ENCODE data around the gene INSIG1.

The INSIG1 gene

GRCh38 chr7:155297517-155298287 is at the start of gene INSIG1:
Gene INSIG1, plus strand, starts transcription at chr7:155297878. Its CDS starts 408 bp downstream, at chr7:155298286.
- DNase-seq: peak; percentile 92

DNA sequence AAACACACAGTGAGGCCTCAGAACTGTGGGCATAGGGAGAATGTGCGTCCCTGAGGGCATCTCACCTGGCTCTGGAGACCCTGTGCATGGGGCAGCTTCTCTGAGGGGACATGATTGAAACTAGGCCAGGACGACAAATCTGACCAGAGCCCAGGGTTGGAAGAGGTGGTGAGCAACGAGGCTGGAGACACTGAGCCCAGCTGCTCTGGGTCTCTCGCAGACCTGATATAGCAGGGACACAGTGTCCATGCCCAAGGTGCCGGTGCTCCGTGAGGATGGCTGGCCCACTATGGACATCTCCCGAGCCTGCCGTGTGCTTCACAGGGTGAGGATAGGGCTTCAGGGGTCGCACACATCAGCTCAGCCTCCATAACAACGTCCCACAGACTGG is 49.3 kb upstream of the INSIG1 start:
- DNase-seq: no peak

GRCh38 chr7:155251831-155252230 is 45.8 kb upstream of the INSIG1 start:
- DNase-seq: no peak

- no peak for DNase-seq
Measured at GRCh38 chr7:155252444-155252887, 45.2 kb upstream of the INSIG1 start.

- DNase-seq: no peak
Measured at GRCh38 chr7:155252892-155253501, 44.7 kb upstream of the INSIG1 start.

- no peak for DNase-seq
Measured at GRCh38 chr7:155254018-155254417, 43.7 kb upstream of the INSIG1 start.

DNA sequence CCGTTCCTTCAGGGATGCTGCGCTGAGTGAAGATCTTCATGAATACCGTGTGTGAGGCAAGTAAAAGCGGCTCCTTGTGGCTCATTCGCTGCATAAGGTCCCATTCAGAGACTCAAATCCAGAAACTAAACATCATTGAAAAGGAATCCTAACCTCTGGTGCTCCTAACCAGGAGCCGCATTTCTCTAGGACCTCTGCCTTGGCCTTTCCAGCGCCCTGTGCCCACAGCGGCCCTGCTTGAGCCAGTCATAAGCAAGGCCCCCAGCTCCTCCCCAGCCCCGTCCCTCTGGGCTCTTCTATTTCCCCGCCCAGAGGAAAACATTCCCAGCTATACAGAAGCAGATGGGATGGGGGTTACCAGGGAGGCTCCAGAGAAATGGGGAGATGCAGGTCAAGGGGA is 42.6 kb upstream of the INSIG1 start:
- DNase-seq: no peak

DNA sequence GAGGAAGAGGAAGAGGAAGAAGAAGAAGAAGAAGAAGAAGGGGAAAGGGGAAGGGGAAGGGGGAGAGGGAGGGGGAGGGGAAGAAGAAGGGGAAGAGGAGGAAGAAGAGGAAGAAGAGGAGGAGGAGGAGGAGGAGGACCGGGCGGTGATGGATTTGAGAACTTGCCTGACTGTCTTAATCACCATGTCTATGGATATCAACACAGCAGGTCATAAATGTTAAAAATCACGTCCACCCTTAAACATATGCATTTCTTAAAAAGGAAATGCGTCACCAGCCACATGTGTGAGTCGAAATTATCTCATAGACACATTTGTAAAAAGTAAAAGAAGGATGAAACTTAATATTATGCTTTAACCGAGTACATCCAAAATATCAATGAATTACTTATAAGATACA is 42.1 kb upstream of the INSIG1 start:
- DNase-seq: no peak

GRCh38 chr7:155256081-155256760 is 41.5 kb upstream of the INSIG1 start:
- DNase-seq: no peak

GRCh38 chr7:155256761-155257481 is 40.8 kb upstream of the INSIG1 start:
- DNase-seq: no peak

- no peak for DNase-seq
Measured at GRCh38 chr7:155257482-155258225, 40.0 kb upstream of the INSIG1 start.

- no peak for DNase-seq
Measured at GRCh38 chr7:155258226-155258560, 39.5 kb upstream of the INSIG1 start.

- DNase-seq: no peak
Measured at GRCh38 chr7:155259866-155260497, 37.7 kb upstream of the INSIG1 start.

DNA sequence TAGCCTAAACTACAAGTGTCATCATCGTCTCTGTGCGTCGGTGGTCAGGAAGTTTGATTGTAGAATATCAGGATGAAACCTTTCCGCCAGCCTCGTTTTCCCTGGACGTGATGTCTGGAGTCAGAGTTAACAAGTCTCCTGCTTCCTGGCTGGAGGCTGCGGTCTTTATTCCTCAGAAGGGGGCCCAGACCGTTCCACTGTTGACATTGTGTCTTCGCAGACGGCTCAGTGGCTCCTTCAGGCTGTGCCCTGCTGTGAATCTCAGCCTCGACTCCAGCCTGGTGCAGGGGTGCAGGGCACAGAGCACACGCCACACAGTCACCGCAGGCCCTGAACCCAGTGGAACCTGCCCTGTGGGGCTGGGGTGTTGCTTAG is 37.2 kb upstream of the INSIG1 start:
- DNase-seq: no peak

DNA sequence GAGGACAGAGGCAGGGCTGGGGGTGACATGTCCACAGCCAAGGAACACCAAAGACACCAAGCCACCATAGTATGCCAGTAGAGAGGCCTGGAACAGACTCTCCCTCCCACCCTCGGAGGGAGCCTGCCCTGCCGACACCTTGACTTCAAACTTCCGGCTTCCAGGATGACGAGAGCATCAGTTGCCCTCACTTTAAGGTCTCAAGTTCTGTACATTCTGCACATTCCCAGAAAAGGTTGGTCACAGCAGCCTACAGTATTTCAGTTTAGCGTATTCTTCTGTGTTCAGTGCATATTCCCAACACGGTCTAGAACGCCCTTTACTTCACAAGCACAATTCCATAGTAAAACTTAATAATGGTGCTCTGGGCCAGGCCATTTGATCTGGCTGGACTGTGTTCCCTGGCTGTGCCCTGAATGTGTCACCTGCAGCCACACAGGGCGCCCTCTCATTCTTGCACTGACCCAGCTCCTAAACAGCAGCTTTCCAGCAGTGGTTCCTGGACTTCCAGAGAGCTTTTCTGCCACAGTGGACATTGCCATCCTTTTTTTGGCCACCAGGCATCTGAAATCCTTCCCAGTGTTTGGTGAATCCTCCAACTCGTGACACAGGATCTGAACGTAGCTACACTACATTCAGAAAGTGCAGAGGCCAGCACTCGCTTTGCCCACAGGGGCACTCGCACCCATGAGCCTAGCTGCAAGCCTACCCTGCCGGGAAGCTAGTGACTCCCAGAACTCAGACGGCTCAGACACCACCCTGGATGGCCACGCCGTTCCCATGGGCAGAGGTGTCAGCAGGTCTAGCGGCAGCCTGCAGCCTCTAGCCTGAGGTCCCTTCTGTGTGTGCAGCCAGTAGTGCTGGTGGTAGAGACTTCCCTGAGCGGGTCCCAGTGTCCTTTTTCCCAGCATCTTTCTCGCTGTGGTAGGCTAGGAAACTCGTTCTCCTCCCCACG is 36.4 kb upstream of the INSIG1 start:
- DNase-seq: no peak

DNA sequence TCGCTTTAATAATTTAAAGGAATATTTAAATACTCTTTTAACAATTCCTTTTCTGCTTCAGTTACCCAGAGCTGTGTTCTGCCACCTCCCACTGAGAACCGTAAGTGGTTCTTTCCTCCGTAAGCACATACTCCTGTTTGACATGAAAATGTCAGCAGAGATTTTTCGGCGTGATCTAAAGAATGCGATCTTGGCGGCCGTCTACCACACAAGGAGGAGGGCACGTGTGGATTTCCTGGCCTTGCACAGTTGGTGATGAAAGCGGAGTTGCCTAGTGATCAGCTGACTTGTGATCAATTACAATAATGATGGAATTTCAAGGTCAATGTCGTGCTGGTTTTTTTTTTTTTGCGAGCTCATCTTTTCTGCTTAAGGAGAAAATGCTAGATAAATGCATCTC is 35.6 kb upstream of the INSIG1 start:
- no peak for DNase-seq

GRCh38 chr7:155263051-155263450 is 34.6 kb upstream of the INSIG1 start:
- no peak for DNase-seq

- DNase-seq: no peak
Measured at GRCh38 chr7:155263581-155264143, 34.0 kb upstream of the INSIG1 start.

DNA sequence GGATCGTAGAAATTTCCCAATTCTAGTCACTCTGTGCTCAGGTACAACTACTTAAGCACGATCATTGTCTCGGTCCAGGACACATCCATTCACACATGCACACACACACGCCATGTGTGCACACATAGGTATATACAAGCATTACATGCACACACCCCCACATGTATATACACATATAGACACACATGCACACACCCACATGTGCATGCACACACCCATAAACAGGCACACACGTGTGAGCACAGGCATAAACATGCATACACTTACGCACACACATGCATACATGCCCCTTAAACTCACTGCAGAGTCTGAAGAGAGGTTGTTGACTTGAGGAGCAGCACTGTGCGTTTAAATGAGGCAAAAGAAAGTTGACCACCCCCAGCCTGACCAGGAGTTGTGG is 32.5 kb upstream of the INSIG1 start:
- DNase-seq: no peak

DNA sequence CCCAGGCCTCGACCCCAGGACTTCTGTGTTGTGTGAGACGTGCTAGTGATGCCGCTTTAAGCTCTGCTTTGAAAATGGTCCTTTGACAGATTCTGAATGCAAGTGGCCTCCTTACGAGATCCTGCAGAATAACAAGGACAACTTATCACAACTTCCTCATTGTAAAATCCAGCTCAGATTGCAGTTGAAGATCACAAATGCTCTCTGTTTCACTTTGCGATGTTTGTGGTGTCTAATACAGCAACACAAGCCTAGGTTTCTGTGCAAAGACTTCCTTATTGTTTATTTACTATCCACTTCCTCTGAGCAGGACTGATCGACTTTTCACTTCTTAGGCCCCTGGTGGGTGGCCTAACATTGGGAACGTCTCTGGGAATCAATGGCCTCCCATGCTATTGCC is 31.7 kb upstream of the INSIG1 start:
- DNase-seq: no peak

DNA sequence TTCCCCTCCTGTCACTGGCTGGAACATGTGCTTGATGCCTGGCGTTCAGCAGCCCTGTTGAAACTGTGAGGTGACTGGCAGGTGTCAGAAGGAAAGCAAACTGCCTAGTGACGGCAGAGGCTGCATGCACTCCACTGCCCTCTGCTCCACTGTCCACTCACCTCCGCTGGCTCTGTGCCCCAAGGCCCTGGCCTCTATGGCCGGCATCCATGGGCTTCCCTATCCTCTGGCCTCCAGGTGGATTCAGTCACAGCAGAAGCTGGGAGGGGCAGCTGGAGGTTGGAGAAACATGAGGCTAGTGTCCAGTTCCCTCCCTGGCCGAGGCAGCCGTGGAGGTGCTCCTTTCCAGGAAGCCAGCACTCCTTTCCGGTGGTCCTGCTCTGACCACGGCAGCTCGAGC is 31.2 kb upstream of the INSIG1 start:
- no peak for DNase-seq
